ENCODE measurements around the gene BMX. TPM values are rescaled to one million over a fixed set of nuclear protein-coding genes. Genes with fewer than 3 reads are reported as not detected.

Gene BMX
- total RNA-seq, 1 donor from 2014 or later: 0.41 TPM

GRCh38 chrX:15504661-15505060 lies 4.1 kb downstream of the BMX start:
- FAIRE-seq (no peak), DNase-seq (ENCODE audit: low spot score in 2 of 2) (no peak)

DNA sequence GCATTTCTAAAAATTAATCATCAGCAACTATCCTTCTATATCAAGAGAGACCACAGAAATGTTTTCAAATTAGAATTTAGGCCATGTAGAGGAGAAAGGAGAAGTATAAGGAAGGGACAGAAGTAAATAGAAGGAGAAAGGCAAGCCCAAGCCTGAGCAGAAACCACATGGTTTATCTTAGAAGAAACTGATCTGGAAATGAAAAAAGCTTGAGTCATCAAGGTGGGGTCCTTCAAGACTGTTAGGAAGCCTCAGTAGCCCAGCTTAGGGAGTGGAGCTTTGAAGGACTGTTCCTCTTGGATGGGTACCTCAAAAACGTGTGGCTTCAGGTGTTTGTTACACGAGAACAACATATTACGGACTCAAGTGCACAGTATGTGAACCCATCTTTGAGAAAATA lies 4.5 kb downstream of the BMX start:
- FAIRE-seq (no peak), DNase-seq (ENCODE audit: low spot score in 2 of 2) (no peak)

- DNase-seq (ENCODE audit: low spot score in 2 of 2) (no peak), FAIRE-seq (no peak)
Observed at GRCh38 chrX:15507005-15507404, 6.4 kb downstream of the BMX start.

- DNase-seq (ENCODE audit: low spot score in 2 of 2) (no peak), FAIRE-seq (no peak)
Observed at GRCh38 chrX:15509845-15510244, 9.2 kb downstream of the BMX start.

GRCh38 chrX:15511563-15511962 lies 11.0 kb downstream of the BMX start:
- no peak for DNase-seq (ENCODE audit: low spot score in 2 of 2)
- no peak for FAIRE-seq

DNA sequence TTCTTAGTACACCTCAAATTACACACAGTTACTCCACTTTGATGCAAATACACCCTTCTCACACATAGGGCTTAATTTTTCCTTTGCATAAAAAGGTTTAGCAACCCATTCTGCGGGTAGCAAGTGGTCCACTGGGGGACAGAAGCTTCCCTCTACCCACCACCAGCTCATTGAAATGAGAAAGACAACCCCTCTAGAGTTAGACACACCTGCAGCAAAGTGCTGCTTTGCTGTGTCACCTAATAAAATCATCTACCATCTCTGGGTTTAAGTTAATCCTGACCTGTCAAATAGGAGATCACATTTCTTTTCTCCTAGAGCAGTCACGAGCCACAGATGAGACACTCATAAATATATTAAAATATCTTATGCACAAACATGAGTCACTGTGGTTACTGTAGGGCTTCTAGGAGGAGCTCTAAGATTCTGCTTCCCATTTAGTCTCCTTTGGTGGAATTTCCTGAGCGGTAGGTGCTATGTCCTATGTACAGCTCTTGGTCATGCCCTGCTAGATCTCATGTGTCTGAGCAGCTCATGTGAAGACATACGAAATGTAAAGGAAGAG lies 11.9 kb downstream of the BMX start:
- no peak for FAIRE-seq
- no peak for DNase-seq (ENCODE audit: low spot score in 2 of 2)

DNA sequence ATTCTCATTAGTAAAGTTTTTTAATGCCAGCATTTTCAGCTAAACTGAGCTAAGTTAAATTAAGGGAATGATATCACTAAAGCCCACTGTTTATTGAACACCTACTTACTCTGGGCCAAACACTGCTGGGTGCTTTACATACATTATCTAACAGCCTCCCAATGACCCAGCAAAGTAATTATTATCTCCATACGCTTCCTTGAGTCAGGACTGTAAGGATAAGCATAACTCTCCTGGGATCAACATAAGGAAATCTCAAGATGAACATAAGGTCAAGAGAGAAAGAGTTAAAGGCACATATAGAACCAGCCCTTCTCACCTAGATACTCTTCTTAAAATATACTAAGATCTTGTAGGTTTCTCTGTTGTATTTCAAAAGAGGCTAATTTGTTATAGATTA lies 13.7 kb downstream of the BMX start:
- FAIRE-seq: no peak
- DNase-seq (ENCODE audit: low spot score in 2 of 2): no peak

DNA sequence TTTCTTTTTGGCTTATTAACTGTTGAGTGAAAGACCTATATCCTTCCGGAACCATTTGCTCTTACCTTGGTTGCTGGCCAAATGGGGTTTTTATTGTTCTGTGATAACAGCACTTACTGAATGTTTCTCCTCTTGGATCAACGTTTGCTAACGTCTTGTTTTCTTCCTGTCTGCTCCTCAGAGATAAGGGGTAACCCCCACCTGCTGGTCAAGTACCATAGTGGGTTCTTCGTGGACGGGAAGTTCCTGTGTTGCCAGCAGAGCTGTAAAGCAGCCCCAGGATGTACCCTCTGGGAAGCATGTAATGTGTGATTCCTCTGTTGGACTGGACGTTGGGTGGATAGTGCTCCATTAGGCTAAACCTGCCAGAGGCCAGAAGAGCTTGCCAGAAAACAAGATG lies 15.3 kb downstream of the BMX start:
- FAIRE-seq (no peak), DNase-seq (ENCODE audit: low spot score in 2 of 2) (no peak)

- no peak for DNase-seq (ENCODE audit: low spot score in 2 of 2)
- no peak for FAIRE-seq
Observed at GRCh38 chrX:15522464-15522863, 21.9 kb downstream of the BMX start.

DNA sequence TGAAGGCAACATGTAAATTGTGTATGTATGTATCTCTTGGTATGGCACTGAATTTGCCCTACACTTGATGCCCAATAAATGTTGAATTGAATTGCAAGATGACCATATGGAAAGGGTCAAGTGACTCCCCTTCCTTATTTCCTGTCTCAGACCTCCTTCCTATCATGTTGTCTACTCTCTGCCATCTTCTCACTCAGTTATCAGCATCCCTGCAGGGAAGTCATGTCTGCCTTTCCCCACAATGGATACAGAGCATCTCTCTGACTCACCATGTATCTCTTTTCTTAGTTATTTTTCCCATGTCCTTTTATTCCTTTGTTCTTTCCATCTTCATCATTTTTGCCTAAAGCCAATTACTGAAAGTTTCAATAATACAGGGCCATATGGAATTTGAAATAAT lies 22.5 kb downstream of the BMX start:
- no peak for FAIRE-seq

GRCh38 chrX:15524417-15524816 lies 23.8 kb downstream of the BMX start:
- DNase-seq (ENCODE audit: low spot score in 2 of 2) (no peak), FAIRE-seq (no peak)

More for the DNA sequence above, 22.5 kb downstream of the BMX start:
- DNase-seq (ENCODE audit: low spot score in 2 of 2): no peak

DNA sequence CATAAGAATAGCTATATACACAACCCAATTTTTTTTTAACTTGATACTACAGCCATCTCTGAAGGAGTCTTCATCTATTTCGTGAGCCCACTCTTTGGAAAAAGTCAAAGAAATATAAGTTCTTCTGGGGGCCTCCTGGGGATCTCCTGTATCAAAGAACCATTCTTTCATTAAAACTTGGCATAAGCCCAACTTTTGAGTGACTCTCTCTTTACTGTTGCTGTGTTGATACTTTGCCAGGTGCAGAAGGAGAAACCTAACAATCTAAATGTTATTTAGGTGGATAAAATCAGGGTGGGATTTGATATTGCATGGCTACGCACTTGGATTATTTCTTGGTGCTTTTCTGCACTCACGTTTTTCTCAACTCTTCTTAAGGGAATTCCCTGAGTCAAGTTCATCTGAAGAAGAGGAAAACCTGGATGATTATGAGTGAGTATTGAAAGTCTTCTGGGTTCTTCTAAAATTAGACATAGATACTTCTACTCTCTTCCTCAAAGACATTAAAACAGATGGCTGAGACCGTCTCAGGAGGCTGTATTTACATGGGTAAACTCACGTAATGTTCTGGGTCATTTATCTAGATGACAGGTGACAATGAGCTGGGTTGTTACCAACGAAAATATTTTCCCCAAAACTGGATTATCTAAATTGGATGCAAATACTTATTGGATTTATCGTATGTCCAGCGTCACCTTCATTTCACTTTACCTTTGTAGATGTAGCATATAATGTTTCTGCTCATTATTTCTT lies 25.2 kb downstream of the BMX start:
- DNase-seq (ENCODE audit: low spot score in 2 of 2) (no peak), FAIRE-seq (no peak)

DNA sequence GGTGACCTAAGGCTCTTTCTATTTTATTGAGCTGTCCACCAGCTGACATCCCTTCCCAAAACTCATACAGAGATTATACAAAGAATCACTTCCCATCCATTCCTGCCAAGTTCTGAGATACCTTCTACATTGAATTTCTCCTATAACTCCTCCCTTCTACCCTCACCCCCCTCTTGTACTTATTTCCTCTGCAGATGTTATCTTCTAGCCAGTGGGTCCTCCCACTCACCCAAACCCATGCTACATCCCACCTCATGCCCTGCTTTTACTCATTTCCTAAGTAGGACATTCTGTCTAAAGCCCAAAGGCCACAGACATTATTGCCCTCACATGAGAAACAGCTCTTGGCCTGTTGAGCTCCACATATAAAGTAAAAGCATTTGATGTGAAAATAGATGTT lies 28.6 kb downstream of the BMX start:
- no peak for DNase-seq (ENCODE audit: low spot score in 2 of 2)
- FAIRE-seq: no peak

GRCh38 chrX:15530318-15530717 lies 29.7 kb downstream of the BMX start:
- no peak for FAIRE-seq
- DNase-seq (ENCODE audit: low spot score in 2 of 2): no peak

- no peak for DNase-seq (ENCODE audit: low spot score in 2 of 2)
- no peak for FAIRE-seq
Observed at GRCh38 chrX:15546745-15547144, 46.1 kb downstream of the BMX start.

DNA sequence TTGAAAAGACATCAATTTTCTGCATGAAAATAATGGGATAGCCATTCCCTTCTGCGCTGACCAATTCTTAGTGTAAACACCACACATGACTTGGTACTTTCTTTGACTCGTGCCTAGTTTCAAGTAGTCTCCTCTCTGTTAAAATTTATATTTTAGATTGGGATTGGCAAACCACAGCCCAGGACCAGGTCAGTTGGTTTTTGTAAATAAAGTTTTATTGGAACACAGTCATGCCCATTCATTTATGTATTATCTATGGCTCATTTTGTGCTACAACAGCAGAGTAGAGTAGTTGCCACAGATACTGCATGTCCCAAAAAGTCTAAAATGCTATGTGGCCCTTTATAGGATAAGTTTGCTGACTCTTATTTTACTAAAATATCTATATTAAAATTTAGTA lies 46.7 kb downstream of the BMX start:
- FAIRE-seq (no peak), DNase-seq (ENCODE audit: low spot score in 2 of 2) (no peak)

- DNase-seq (ENCODE audit: low spot score in 2 of 2) (no peak), FAIRE-seq (no peak)
Observed at GRCh38 chrX:15549189-15550012, 48.8 kb downstream of the BMX start.

DNA sequence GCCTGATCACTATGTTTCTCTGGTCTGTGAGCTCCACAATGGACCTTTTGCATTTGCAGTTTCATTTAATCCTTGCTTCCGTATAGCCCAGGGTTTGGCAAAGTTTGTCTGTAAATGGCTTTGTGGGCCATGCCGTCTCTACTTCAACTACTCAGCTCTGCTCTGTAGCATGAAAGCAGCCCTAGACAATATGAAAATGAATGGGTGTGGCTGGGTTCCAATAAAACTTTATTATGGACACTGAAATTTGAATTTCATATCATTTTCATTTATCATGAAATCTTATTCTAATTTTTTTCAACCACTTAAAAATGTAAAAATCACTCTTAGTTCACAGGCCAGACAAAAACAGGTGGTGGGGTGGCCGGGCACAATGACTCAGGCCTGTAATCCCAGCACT lies 58.6 kb downstream of the BMX start:
- FAIRE-seq: no peak
- DNase-seq (ENCODE audit: low spot score in 2 of 2): no peak

DNA sequence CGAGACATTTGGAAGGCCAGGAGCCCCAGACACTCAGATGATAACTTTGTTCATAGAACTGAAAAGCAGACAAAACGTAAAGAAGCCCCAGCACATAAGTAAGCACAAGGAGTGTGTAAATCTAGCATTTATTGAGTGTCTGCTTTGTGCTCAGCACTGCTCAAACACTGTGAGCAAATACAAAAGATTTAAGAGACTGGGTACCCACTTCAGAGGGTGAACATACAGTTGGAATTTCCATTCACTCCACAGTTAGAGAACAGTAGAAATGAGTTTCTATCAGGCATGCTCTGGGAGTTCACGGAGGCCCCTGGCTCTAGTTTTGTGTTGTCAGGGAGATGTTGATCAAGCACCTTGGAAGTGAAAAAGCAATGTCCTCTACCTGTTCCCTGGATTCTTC lies 60.3 kb downstream of the BMX start:
- DNase-seq (ENCODE audit: low spot score in 2 of 2) (no peak), FAIRE-seq (no peak)

- DNase-seq (ENCODE audit: low spot score in 2 of 2) (no peak), FAIRE-seq (no peak)
Observed at GRCh38 chrX:15563056-15563455, 62.4 kb downstream of the BMX start.

- peak in 1 of 2 donors; percentile 19 for DNase-seq (ENCODE audit: low spot score in 2 of 2)
- FAIRE-seq: no peak
Observed at GRCh38 chrX:15564981-15565579, 64.5 kb downstream of the BMX start.

Measured in frontal cortex (tissue), 4 donors.